Aorta (tissue), 5 donors: ENCODE data around the gene SLC43A2. TPM values are rescaled to one million over a fixed set of nuclear protein-coding genes. Genes with fewer than 3 reads are reported as not detected.

Experiments used
- ATAC-seq: fragments of 200-7000 bp; cut with Tn5 transposase; one replicate; pipeline ENCODE4 v1.9.1; 2022; ENCODE audit warnings: moderate library complexity; ENCODE audit not compliant: low FRiP score
- DNase-seq, 2 donors: peaks; one replicate each; pipeline ENCODE4 v3.0.0-alpha.2; 2020
- H3K27ac ChIP-seq, 2 donors: one replicate each; pipeline ENCODE4 v1.5.1; 2013; ENCODE audit warnings: low read length in 2 of 2, mild to moderate bottlenecking in 2 of 2, moderate library complexity in 2 of 2, control low read depth in 1 of 2, inconsistent platforms in 1 of 2, low read depth in 1 of 2
- H3K27me3 ChIP-seq, 2 donors: one replicate each; pipeline ENCODE4 v1.6.1; 2013; ENCODE audit warnings: control low read depth in 1 of 2, low read length in 1 of 2, mild to moderate bottlenecking in 1 of 2, moderate library complexity in 1 of 2; ENCODE audit not compliant: insufficient read depth in 2 of 2, control insufficient read depth in 1 of 2
- H3K36me3 ChIP-seq, 2 donors: one replicate each; pipeline ENCODE4 v1.6.1; 2013; ENCODE audit warnings: control low read depth in 1 of 2, low read length in 1 of 2, mild to moderate bottlenecking in 1 of 2; ENCODE audit not compliant: insufficient read depth in 2 of 2, control insufficient read depth in 1 of 2
- H3K4me1 ChIP-seq, 2 donors: one replicate each; pipeline ENCODE4 v1.6.1; 2013; ENCODE audit warnings: low read length in 2 of 2, control low read depth in 1 of 2, mild to moderate bottlenecking in 1 of 2, moderate library complexity in 1 of 2; ENCODE audit not compliant: insufficient read depth in 2 of 2, control insufficient read depth in 1 of 2
- H3K4me3 ChIP-seq, 2 donors: one replicate each; pipeline ENCODE4 v1.5.1; 2013; ENCODE audit warnings: low read length in 2 of 2, control low read depth in 1 of 2, mild to moderate bottlenecking in 1 of 2
- H3K9me3 ChIP-seq: one replicate; pipeline ENCODE4 v1.6.1; 2013; ENCODE audit warnings: mild to moderate bottlenecking, low read length; ENCODE audit not compliant: control insufficient read depth
- WGBS, 2 donors: extraction: QIAGEN DNeasy Blood & Tissue Kit; methylation state at CpG; one replicate each; pipeline ENCODE4 v1.1.7; 2013; 5-methylcytosine and 5-hydroxymethylcytosine counted together
- intact Hi-C, 2 donors: fragments of 100-400 bp; cut with DNase I; formaldehyde crosslinking; loops; one replicate each; pipeline versions ENCODE4 v1.14.2 to v1.15.0; 2022
- polyA plus RNA-seq, 2 donors: library from polyadenylated mRNA; stranded (reverse); fragments of 200-250 nt; gene quantifications; one replicate each; pipeline ENCODE4 v1.2.3, GENCODE V29; 2013
- total RNA-seq, 2 donors: library from RNA; stranded (reverse); fragmentation: NEBNext Ultra II Directional; extraction: Animal tissue kit (Norgen Biotek cat#: 25700); gene quantifications; one replicate each; pipeline ENCODE4 v1.2.1, GENCODE V29; 2021
- donor health status: healthy with polysubstance abuse.
- donor health status: Bipolar disorder and iron deficiency.
- donor health status: DM: no; HTN: no; CAD: no.
- donor health status: DM: no; HTN: no; CAD: no.
- donor health status: DM: yes; HTN: yes; CAD: no.

SLC43A2 gene
- total and polyA plus RNA-seq, 4 donors = 2.1 to 25.0 (median 9.6) TPM

DNA sequence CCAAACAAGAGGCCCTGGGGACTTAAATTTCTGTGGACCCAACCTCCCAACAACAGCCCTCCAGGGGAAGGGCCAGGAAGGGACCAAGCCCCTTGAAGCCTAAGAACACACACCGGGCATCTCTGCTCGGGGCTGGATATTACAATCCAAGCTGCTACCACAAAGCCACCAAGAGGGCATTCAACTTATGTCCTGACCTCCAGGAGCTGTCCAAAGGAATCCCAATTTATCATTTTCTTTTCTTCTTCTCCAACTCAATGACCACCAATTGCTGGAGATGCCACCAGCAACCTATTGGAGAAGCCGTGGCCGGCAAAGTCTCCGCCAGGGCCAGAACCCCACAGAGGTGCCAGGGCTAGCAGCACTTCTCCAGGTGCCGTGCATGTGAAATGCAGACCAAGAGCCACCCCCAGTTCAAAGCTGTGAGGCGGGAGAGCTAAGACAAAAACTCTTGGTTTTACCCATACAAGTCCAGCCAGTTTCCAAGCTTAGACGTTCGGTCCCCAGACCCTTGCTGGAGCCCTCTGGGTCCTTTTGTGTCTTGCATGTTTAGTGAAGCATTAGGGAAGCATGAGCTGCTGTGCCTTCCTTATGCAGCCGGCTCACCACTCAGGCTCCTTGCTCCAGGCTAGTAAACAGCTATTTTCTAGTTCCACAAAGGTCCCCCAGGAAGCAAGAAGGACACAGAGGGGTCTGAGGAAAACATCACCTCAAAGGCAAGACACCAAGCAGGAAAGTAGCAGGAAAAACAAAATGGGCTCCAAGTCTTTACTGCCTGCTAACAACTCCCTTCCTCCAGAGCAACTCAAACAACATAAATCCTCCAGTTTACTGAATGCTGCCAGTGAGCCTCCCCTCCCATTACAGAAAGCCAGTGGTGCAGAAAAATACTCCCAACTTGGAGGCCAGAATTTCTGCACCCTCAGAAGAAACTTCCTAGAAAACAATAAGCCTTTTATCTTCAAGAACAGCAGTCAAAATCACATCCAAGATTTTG lies 69.3 kb downstream of the SLC43A2 start:
- H3K4me1 ChIP-seq = no peaks in the 10 kb centered on the region
- intact Hi-C loops = no loop called here
- 82 to 84% methylated on average over 10 of the region's 10 CpGs for WGBS, 2 donors
- H3K36me3 ChIP-seq = no peaks in the 10 kb centered on the region
- ATAC-seq = no peak
- no peaks in the 10 kb centered on the region for H3K27me3 ChIP-seq
- H3K27ac ChIP-seq = no peak overlapping the region
- no peaks in the 10 kb centered on the region for H3K9me3 ChIP-seq
- no peak overlapping the region for H3K4me3 ChIP-seq
- peak in 1 of 2 donors; percentile 16 for DNase-seq

DNA sequence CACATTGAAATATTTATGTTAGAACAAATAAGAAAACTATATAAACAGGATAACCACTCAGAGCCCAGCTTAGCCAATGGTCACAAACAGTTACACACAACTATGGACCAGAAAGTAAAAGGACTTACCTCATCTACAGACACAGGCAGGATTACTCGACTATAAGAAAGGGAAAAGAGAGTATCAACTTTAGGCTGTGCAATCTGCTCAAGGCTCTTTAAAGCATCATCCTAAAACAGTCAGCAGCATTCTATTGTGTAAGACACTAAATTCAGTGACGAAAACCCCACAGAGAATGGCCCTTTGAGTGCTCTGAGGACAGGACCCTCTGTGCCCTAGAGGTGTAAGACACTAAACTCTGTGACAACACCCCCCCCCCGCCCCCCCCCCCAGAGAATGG lies 70.2 kb downstream of the SLC43A2 start:
- ATAC-seq = no peak
- Histone ChIP-seq H3K9me3 (no peaks in the 10 kb centered on the region), H3K4me3 (no peak overlapping the region), H3K36me3 (no peaks in the 10 kb centered on the region), H3K27me3 (no peaks in the 10 kb centered on the region), H3K27ac (no peak overlapping the region), H3K4me1 (no peaks in the 10 kb centered on the region)
- 55 to 92% methylated on average over 2 to 3 of the region's 3 CpGs for WGBS, 2 donors
- intact Hi-C loops = no loop called here
- no peak for DNase-seq

DNA sequence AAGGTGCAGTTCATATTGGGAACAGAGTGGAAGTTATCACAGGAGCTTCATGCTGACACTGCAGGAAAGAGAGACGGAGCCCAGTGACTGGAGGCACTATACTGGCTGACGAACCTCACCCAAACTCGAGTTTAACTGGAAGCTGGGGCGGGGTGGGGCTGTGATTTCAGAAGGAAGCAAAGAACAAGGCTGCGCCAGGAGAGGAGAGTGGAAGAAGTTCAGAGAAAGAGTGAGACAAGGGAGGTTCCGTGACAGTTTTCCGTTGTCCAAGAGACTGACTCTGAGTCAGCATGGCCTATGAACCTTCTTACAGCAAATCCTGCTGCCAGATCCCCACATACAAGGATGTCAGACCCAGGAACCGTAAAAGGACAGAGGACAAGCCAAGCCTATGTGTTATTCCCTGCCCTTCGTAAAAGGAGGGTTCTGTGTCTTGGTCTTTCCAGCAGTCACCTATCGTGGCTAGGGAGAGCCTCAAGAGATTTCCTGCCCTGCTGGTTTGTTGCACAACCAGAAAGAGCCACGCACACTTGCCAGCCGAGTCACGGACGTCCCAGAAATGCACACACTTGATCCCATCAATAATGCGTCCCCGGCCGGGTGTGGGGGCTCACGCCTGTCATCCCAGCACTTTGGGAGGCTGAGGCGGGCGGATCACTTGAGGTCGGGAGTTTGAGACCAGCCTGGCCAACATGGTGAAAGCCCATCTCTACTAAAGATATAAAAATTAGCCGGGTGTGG lies 71.1 kb downstream of the SLC43A2 start:
- intact Hi-C loops = no loop called here
- no peaks in the 10 kb centered on the region for H3K4me1 ChIP-seq
- H3K36me3 ChIP-seq = no peaks in the 10 kb centered on the region
- H3K9me3 ChIP-seq = no peaks in the 10 kb centered on the region
- H3K27ac ChIP-seq = no peak overlapping the region
- no peak for ATAC-seq
- WGBS, 2 donors = 86 to 89% methylated on average over 22 of the region's 22 CpGs
- no peak for DNase-seq
- no peak overlapping the region for H3K4me3 ChIP-seq
- no peaks in the 10 kb centered on the region for H3K27me3 ChIP-seq

DNA sequence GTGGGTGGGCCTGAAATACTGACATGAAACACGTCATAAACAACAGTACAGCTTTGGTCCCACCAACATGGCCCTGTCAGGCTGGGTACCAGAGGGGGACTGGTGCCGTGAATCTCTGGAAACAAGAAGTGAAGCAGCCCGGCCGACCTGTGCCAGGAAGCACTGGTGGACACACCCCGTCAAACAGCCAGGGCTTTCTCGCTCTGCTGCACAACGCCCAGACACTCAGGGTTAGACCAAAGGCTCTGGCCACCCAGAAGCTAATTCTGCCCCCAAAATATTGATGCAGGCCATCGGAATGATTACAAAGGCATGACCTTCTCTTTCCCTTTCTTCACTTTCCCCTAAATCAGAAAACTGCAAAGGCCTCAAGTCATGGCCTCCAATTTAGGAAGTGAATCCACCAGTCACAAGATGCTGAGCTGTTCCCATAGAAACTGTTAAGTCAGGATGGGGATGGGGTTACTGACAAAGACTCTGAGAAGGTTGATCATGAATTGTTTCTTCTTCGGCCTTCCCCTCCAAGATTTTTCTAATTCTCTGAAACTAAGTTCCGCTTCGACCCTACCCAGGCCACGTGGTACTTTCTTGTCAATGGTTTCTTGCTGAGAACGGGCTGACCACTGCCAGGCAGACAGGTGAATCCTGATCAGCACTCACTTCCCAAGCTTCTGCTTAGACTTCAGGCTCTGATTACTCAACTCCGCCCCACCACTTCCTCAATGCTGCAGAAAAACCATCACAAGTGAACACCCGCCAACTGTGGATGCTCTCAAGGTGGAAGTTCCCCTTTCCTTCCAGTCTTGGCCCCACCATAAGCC lies 72.8 kb downstream of the SLC43A2 start:
- peak in 1 of 2 donors; percentile 68 for DNase-seq
- no peaks in the 10 kb centered on the region for H3K4me1 ChIP-seq
- ATAC-seq = no peak
- H3K27ac ChIP-seq = no peak overlapping the region
- no peaks in the 10 kb centered on the region for H3K9me3 ChIP-seq
- H3K27me3 ChIP-seq = no peaks in the 10 kb centered on the region
- whole genome bisulfite sequencing, 2 donors = 78 to 80% methylated on average over 15 of the region's 15 CpGs
- intact Hi-C loops = no loop called here
- H3K4me3 ChIP-seq = no peak overlapping the region
- peaks cover 0 to 2% of the 10 kb centered on the region in 2 donors for H3K36me3 ChIP-seq

DNA sequence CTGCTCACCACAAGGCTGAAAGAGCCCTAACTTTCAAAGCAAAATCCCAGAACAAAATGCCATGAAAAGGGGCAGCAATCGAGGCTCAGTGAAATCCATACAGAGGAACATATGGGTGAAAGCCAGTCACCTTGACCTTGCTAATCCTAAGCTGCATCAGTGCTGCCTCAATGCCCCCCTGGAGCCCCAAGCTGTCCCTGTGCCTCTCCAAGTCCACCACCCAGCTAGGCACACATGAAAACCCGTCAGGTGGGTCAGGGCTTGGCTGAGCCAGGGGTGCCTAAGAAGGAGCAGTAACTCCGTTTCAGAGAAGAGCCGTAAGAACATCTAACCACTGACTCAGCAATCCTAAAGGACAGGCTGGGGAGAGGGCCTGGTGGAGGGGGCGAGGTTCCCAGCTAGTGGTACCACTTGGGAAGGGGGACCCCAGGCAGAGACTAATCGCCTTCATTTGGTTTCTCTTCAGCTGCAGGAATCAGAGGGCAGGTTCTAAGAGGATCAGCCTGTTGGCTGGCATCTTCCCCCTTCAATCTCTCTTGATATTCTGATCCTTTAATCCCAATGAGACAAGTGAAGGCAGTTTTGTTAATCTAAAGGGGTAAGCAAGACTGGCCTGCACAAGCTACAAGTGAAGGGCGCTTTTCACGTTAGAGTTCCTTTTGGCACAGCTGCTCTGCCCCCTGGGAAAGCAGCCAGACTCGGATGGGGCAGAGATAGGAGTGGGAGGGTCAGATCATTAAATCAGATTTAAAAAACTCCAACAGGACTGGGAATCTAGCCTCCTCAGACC lies 73.7 kb downstream of the SLC43A2 start:
- DNase-seq (no peak), ATAC-seq (no peak)
- Histone ChIP-seq H3K9me3 (no peaks in the 10 kb centered on the region), H3K27me3 (no peaks in the 10 kb centered on the region), H3K4me1 (no peaks in the 10 kb centered on the region), H3K4me3 (no peak overlapping the region), H3K36me3 (peaks cover 0 to 2% of the 10 kb centered on the region in 2 donors), H3K27ac (no peak overlapping the region)
- WGBS, 2 donors = 57 to 65% methylated on average over 9 of the region's 9 CpGs
- intact Hi-C loops = no loop called here

DNA sequence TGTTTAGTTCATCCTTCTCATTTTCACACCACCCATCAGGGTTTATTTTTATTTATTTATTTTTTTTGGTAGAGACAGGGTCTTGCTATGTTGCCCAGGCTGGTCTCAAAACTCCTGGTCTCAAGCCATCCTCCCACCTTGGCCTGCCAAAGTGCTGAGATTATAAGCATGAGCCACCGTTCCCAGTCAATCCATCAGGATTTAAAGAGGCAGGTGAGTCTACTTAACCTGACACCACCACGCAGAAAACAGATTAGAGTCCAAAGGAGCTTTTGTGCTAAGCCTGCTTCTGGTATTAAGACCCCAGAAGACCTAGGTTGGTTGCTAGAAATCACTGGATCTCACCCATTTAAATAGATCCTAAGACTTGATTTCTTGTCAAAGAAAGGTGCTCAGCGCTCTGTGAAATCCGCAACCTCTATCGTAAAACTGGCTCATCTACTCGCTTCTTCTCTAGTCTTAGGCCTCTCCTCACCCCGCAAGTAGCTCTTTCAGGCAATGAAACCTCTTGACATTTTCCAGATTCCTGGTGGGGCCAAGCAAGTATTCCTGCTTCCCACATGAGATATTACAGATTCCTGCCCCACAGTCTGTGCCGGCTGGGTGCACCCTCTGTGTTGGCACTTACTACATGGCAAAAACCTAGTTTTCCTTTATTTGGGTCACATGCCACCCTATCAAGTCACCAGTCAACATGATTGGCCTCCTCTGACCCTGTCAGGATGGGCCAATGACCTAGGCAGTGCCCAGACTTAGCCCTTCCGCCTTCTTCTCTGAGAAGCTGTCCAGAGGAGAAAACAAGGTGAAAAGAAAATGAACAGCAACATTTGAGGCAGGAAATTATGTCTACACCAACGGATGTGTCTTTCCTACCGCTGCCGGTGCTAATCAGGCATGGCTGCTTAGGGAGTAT lies 75.0 kb downstream of the SLC43A2 start:
- H3K4me3 ChIP-seq = no peak overlapping the region
- no peaks in the 10 kb centered on the region for H3K4me1 ChIP-seq
- H3K27me3 ChIP-seq = no peaks in the 10 kb centered on the region
- DNase-seq (no peak), ATAC-seq (no peak)
- H3K36me3 ChIP-seq = peaks cover 0 to 2% of the 10 kb centered on the region in 2 donors
- WGBS, 2 donors = 87 to 91% methylated on average over 12 of the region's 12 CpGs
- H3K27ac ChIP-seq = no peak overlapping the region
- intact Hi-C loops = no loop called here
- no peaks in the 10 kb centered on the region for H3K9me3 ChIP-seq

DNA sequence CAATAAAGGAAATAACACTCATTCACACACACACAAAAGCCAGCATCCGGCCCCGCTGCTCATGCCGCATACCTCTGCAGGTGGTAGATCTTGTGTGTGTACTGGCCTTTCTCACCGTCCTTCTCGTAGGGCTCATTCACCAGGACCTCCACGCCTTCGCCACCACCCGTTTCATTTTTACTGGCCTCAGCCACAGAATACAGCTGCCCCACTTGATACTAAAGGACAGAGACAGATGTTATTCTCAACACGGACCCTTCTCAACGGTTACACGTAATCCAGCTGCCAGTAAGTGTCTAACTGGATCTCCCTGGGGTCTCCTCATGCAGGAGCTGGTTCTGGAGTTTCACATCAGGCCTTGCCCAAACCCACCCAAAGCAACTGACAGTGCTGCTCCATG lies 75.7 kb downstream of the SLC43A2 start:
- peaks cover 0 to 2% of the 10 kb centered on the region in 2 donors for H3K36me3 ChIP-seq
- DNase-seq (no peak), ATAC-seq (no peak)
- no peak overlapping the region for H3K27ac ChIP-seq
- H3K4me3 ChIP-seq = no peak overlapping the region
- no peaks in the 10 kb centered on the region for H3K4me1 ChIP-seq
- no peaks in the 10 kb centered on the region for H3K9me3 ChIP-seq
- WGBS, 2 donors = 90 to 92% methylated on average over 11 of the region's 11 CpGs
- no peaks in the 10 kb centered on the region for H3K27me3 ChIP-seq
- intact Hi-C loops = no loop called here
